Measurements from ENCODE around the gene SYT7.

The SYT7 gene

DNA sequence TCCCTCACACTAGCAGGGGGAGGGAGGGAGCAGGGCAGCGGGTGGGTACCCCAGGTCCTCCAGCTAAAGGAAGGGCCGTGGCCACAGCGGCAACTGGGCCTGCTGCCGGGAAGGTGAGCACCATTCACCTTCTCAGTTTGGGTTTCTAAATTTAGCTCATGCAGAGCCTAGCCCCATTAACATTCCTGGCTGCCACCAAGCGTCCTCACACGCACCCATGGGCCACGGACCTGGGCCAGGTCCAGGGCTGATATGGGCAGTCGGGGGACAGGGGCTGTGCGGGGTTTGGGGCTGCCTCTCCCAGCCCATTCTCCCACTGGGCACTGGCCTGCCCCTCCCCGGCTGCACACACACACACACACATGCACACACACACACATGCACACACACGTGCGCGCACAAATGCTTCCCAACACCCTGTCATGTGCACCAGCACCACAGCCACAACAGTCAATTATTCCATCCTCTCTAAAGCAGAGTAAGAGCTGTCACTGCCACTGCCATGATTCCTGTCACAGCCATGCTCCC, 28.7 kb downstream of the SYT7 start:
- FAIRE-seq: no peak

DNA sequence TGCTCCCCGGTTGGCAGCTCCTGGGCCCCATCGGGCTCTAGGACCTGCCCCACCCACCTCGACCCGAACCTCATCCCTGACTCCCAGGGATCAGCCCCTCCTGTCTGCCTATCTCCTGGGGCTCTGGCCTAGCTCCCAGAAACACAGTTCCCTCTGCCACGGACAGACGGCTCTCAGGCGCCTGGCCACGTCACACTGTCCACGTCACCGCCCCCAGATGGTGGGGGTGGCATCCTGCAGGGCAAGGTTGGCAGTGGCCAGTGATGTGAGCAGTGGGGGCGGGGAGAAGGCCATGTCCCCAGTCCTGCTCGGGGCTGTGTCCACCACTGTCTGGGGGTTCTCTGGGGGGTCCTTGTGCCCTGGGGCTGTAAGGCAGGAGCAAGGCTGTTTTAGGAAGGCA, 29.2 kb downstream of the SYT7 start:
- no peak for FAIRE-seq

DNA sequence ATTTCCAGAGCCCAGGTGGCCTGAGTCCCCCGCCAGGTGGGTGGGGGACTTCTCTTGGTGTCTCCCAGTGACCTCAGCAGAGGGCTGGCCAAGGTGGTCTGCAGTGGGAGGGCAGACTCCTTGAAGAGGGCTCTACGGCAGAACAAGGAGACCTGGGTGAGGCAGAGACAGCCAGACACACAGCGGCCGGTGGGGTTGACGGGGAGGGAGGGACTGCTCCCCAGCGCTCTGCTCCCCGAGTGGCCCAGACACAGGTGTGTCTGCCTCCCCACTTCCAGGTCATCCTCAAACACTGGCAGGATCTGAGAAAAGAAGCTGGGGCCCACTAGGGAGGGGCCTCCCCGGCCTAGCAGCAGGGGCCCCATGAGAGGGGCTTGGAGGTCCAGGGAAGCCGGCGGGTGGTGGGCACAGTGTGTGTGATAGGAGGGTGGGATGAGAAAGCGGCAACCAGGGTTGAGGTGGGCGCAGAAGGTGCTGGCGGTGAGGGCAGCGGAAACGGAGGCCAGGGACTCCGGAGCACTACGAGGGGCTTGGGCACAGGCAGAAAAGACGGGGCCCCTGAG, 30.1 kb downstream of the SYT7 start:
- FAIRE-seq: no peak

DNA sequence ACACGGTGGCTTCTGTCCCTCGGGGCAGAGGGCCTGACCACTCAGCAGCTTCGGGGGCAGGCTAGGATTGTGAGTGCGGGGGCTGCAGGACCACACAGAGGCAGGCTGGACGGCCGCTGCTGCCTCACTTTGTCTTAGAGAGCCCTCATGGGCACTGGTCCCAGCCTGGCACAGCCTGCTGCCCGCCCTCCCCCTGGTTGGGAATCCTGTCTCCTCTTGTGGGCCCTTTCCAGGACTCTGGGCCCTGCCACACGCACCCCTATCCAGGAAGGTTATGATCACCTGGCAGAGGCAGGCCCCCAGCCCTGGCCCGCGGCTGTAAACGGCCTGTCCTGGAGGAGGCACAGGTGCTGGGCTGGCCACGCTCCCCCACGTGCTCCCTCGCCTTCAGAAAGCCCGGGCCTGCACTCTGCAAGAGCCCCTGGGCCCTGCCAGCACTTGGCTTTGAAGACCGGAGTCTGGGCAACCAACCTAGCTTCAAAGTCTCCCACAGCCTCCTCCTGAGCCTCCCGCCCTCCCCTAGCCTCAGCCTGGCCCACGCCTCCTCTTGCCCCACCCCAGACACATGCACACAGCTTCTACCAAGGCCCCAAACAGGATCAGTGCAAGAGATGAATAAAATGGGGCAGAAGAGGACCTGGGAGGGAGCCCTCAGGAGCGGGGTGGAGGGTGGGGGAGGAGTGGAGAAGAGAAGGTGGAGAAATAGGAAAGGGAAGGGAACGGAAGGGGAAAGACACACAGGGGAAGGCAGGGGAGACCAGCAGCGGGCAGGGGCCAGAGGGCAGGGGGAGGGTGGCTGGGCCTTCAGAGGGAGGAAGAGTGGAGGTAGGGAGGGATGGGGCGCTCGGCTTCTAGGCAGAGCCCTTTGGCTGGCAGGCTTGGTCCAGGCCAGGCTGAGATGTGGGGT, 31.0 kb downstream of the SYT7 start:
- FAIRE-seq: no peak

DNA sequence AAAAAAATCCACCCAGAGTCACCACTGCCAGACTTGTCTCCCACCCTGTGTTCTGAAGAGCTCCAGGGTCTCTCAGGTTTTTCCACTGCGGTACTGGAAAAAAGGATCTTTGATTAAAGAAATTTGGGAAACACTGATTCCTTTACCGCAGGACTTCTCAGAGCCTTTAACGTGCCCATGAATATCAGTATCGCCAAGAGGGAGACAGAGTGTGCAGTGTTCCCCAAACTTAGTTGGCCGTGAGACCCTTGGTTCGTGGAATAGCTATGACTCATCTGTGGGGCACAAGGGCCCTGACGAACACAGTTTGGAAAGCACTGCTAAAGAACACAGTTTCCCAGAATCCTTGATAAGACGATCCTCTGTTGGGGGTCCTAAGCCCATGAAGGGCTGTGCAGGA, 31.7 kb downstream of the SYT7 start:
- FAIRE-seq: no peak

DNA sequence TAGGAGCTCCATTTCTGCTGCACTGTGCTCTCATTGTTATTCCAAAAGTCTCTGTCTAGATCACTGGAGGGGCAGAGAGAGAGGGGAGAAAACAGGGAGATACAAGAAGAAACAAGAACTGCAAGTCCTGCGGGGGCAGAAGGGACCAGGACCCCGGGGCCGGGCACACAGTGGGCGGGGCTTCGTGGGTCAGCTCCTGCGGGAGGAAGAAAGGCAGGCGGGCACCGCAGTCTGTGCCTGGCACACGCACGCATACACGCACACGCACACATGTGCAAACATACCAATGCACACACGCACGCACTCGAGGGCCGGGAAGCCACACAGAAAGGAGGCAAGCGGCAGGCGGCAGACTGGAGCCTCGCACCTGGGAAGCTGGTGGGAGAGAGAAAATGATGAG, 33.6 kb downstream of the SYT7 start:
- FAIRE-seq: no peak

DNA sequence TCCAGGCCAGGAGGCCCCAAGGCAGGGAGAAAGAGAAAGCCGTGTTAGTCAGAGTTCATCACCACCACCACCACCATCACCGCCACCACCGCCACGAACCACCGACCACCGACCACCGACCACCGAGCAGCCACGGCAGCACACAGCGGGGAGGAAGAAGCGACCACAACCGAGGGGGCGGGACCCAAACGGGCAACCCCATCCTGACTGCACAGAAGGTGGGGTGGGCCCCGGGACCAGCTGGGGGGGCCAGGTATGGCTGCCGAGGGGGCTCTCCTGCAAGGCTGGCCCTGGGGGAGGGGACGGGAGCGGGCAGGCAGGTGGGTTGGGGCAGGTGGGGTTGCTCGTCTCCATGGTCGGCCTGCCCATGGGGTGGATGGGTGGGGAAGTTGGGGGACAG, 34.2 kb downstream of the SYT7 start:
- no peak for FAIRE-seq

DNA sequence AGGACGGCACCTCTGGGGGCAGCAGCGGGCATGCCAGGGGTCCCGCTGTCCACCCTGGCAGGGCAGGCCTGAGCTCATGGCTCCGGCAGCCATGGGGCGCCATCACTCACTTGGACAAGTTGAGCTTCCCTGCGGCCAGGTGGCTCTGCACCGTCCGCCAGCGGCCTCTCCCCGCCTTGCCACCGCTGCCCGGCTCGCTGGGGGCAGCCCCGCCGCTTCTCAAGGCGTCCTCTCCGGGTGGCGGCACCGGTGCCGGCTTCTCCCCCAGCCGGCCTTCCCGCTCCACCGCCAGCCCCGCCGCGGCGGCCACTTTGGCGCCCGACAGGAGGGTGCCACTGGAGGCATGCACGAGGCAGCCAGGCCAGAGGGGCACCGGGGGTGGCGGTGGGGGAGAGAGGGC, 35.0 kb downstream of the SYT7 start:
- FAIRE-seq: no peak

DNA sequence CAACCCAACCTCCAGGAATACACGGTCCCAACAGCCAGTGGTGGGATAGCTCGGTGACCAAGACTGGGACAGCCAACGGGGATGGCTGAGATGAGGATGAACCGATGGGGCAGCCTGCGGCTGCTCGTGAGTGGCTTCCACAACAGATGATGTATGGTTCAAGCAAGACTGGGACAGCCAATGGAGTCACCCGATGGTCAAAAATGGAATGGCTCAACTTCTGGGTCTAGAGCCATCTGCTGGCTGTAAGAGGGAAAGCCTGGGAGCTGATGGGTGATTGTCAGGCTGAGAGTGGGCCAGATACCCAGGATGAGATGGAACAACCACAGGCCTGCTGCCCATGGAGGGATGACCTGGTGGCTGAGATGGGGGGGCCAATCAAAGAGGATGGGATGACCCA, 35.5 kb downstream of the SYT7 start:
- no peak for FAIRE-seq

DNA sequence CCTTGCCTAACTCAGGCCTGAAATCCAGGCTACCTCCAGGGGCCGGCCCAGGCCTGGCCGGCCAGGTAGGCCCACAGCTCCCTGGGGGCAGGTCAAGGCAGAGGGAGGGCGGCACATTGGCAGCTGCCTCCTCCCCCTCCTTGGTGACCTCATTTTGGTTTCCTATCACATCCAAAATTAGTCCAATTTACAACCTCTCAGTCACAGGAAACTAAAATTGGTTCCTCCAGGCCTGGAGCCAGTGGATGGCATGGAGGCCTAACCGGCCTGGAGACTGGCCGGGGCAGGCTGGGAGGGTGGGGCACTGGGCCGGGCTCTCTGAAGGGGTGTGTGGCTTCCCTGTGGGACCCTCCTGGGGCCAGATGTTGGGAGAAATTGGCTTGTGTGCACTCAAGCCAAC, 36.4 kb downstream of the SYT7 start:
- FAIRE-seq: no peak

DNA sequence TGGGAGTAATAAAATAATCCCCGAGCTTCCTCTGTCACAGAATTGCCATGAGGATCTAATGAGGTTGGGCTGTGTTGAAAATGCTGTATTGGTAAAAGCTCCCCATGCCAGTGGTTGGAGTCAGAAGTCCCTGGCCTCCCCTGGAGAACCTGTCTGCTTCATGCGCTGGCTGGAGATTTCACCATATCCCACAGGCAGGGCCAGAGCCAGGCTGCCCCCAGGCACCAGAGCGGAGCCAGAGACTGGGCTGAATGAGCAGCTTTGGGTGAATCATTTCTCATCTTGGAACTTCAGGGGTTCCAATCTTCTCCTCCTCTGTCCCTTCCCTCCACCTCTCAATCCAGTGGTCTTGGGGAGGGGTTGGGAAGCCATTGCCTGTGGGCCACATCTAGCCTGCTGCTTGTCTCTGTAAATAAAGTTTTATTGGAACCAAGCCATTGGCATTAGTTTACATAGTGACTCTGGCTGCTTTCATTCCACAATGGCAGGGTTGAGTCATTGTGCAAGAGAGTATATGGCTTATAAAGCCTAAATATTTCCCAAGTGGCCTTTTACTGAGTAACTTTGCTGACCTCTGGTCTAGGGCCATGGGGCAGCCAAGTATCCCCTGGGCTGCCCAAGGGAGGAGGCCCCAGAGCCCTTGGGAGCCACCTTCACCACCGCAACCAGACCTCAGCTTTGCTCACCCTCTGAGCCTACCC, 37.1 kb downstream of the SYT7 start:
- FAIRE-seq: no peak

DNA sequence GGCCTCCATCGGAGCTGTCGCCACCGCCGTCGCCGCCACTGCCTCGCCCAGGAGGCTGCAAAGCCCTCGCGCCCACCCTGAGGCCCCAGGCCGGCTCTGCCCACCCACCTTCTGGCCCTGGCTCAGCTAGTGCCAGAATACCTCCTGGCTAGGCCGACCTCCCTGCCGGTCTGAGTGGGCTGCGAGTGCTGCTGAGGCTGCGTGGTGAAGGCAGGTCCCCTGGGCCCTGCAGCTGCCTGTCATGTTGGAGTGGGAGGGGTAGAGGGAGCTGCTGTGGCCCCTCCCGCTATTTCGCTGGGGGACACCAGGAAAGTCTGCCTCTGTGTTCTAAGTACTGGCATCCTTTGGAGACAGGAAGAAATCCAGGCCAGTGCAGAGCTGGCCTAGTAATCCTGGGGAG, 38.2 kb downstream of the SYT7 start:
- FAIRE-seq: no peak

DNA sequence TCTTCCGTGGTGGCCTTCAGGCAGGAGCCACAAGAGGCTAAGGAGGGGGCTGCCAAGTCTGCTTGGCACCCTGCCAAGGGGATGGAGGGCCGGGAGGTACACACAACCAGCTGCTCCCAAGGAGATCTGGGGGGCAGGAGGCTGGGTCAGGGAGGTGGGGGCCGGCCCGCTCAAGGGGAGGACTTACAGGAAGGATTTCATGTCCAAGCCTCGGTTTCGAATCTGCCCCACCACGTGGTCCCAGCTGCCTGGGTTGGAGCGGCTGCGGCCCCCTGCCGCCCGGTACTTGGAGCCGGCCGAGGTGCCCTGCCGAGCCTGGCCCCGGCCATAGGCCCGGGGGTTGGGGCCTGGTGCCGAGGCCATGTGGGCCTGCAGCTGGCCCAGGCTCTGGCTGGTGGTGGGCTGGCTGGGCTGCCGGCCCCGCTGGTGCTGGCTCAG, 38.8 kb downstream of the SYT7 start:
- no peak for FAIRE-seq

DNA sequence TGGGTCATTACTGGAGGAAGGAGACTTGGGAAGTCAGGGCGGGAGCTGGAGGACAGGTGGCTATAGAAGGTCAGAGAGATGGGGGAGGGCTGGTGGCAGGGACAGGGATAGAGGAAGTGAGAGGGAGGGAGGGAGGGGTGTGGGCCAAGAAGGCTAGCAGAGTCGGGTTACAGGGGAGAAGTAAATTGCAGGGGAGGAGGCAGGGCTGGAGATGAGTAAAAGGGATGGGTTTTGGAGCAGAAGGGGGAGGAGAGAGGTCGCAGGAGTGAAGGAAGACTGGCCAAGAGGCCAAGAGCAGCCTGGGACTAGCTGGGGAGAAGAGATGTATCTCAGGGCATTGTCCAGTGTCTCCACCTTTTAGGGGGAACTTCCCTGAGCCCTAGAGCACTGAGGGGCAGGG, 39.3 kb downstream of the SYT7 start:
- FAIRE-seq: no peak

DNA sequence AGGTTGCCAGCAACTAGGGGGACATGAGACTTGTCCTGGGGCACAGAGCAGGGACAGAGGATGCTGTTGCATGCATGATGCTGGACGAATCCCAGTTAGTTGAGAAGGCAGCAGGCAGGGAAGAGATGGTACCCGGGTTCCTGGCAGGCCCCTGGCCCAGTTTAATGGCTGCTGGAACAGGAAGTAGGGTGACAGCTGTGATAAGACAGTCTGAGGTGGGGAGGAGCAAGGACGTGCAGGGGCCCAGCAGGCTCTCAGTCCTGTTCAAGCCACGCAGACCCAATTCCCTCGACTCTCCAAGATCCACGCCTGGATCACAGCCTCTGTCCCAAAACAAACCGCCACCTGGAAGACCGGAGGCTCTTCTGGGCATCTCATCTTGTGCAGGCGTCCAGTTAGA, 40.3 kb downstream of the SYT7 start:
- FAIRE-seq: no peak

DNA sequence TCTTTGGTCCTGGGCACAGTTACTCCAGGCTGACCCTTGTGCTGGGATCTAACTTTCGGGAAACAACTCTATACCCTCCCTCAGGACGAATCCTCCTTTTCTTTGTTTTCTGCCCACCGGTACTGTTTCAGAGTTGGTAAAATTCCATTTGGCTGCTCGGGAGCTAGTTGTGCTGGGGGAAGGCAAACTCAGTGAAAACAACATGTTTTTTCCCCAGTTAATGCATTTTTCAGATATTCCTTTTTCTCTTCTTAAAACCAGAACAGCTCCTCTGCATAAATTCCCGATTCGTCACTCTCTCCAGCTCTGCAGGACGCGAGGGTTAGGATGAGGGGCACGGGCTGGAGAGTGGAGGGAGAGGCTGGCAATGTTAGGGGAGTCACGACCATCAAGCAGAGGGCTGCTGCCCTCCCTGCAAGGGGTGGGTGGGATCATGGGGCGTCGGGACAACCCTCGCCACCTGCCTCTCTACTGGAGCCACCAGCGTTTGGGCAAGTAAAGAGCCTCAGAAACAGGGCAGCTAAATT, 41.0 kb downstream of the SYT7 start:
- no peak for FAIRE-seq

DNA sequence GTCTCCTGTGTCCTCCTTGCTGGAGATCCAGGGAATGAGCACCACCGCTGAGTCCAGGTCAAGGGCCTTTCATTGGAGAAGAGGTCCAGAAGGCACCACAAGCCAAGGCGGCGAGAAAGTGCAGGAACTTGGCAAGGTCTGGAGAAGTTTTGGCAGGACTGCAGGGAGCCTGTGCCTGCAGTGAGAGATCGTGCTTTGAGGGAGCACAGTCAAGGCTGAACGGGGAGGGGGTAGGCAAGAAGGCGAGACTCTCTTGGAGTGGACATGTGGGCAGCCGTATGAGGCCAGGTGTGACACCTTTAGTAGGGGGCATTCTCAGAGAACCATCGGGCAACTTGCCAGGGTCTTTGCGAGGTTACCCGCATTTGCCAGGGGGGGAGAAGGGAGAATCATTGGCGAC, 41.9 kb downstream of the SYT7 start:
- no peak for FAIRE-seq

DNA sequence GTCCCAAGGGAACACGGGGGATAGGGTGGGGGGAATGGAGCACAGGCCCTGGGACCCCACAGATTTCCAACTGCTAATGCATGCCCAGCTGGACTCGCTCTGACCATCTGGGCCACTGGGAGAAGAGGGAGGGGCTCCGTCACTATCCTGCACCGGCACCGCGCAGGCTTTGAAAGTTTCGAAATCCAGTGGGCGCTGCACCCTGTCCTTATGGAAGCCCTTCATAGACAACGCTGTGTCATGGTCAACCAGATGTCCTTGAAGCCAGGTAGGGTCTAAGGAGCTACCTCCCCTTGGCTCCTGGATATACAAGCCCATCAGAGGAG, 42.3 kb downstream of the SYT7 start:
- FAIRE-seq: no peak

DNA sequence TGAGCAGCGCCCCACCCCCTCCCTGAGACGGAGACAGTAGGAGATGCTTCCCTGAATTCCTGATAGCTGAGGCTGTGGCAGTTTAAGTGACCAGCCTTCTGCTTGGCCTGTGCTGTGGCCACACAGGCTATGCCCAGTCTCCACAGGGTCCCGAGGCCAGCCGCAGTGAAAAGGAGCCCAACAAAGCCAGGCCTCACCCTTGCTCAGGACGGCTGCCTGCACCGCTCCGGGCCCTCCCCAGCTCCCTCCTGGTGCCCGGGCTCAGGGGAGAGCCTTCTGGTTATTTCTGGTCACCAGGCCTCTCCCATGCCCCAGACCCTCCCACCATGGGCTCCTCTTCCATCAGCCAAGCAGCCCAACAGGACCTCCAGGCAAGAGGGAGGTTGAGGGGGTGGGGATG, 43.5 kb downstream of the SYT7 start:
- no peak for FAIRE-seq

DNA sequence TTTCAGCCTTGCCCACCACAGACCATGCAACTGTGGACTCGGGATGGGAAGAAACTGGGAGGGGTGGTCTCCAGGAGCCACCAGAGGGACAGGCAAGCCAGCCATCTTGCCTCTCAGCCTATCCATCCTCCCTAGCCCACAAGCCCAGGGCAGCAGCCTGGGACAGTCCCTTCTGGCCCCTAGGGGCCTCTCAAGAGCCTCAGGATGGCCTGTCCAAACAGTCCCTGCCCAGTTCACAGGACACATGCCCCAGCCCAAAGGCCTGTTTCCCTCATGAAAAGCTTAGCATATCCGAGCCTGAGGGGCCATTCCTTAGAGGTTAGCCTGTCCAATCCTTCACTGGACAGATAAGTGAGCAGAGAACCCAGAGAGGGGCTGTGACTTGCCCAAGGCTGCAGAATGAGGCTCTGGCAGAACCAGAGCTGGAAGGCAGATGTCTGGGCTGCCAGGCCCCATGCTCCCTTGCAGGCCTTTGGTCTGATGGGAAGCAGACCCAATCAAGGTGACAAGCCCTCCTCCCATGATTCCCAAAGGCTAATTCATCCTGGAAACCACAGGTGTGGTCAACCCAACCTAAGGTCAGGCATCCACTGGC, 44.1 kb downstream of the SYT7 start:
- no peak for FAIRE-seq

DNA sequence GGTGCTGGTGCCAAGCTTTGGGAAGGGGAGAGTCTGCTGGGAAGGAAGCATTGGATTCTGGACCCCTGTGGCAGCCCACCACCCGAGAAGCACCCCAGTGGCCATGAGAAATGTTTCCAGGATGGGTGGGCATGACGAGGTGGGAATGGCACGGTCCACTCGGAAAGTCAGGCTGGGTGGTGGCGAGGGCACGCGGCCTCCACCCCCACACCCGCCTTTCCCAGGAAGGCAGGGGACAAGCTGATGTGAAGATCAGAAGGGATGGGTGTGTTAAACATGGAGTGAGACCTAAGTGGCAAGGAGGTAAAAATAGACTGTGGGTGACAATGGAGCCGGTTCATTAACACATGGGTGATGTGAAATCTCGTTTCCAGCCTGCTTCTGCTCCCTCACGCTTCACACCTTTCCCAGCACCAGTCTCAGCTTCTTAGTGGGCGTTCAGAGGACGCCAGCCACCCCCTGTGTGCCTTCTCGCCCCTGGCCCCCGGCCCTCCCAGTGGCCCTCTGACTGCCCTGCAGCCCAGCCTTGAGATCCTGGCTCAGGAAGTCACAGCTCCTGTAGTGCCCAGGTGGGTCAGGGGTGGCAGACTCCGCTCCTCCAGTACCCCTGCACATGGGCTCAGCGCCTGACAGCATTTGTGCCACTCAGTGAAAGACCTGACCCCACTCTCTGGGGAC, 44.7 kb downstream of the SYT7 start:
- FAIRE-seq: no peak

DNA sequence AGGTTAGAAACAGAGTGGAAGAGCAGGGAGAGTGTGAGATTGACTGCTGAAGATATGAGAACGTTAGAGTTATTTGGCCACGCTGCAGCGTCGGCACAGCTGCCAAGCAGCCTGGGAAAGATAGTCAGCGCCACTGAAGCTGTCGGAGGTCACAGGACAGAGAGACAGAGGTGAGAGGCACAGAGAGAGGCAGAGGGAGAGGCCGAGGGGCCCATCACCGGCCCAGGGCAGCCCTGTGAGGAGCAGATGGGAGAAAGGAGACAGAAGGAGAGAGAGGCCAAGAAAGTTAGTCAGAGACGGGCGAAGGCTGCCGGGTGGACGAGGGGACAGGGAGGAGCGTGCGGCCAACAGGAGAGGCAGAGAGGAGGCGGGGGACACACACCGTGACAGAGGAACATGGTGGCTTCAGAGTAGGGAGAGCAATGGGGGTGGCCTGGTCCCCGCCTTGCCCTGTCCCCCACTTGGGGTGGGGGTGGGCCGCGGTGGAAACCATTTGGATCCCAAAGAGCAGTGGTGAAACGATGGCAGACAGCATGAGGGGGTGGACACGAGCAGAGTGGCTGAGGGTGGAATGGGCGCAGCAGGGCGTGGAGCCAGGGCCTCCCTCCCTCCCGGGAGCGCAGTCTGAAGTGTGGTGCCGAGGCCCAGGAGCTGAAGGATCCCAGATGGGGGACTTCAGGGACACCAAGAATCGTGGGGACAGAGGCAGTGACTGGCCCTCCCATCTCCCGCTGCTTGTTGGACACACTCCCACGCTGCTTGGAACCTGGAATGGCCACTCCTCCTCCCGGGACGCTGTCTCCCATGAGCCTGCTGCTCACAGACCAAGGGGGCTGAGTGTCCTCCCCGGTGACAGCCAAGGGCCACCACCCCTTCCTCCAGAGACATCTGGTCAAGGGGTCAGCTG, 45.7 kb downstream of the SYT7 start:
- FAIRE-seq: no peak
